Activated CD4-positive, CD25-positive, alpha-beta regulatory T cell (primary cell): ENCODE measurements around the gene LRIF1.
"Not testable (repeated sequence)": the region's sequence is repeated elsewhere in the genome, so short reads cannot be mapped to it uniquely, and the experiment has no call there.

Experiments
- DNase-seq, 4 experiments: peaks; one replicate each; lab custom pipeline; 2025; lab: John Stamatoyannopoulos, UW

LRIF1 gene

DNA sequence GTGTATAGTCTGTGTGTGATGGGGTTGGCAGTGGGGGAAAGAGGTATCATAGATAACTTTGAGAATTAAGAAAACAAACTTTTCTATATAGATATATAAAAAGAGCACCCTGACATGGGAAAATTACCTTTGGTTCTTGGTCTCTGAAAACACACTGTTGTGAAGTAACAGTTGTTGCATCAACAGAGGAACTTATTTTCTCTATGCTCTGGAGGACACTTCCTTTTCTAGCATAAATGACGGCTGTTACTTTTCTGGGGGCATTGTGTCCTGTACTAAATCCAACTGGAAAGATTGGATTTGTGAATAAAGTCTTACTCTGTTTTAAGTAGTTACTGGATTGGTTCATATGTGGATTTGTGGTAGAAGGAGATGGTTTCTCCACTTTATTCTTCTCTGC, 12.6 kb downstream of the LRIF1 start:
- no peak for DNase-seq

DNA sequence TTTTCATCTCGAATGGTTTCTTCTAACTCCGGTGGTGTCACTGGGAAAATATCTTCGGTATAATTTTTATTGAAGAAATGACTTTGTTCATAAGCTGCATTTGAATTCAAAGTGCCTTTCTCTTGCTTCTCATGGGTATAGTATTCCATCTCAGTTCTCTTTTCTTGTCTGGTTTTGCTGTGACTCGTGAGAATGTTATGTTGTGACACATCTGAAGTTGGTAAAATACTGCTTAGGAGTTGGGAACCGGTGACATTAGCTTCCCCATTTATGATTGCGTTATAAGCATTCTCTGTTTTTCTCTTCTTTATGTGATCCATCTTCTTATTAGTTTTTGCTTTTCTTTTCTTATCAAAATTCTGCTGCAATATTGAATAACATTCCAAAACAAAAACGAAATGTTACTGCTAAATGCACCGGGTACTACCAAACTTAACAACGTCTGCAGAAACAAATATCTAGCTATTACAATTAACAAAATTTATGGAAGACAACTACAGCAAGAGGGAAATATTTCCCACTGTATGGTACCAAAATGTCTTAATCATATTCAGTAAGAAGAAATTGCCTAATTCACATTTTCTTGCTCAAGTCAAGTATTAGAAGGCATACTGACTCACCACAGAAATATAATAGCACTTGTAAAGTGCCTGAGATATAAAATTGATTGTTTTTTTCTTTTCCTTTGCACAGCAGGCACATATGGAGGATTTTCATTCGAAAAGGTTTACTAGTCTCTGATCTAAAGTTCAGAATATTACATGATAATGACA, 15.5 kb downstream of the LRIF1 start:
- no peak for DNase-seq

DNA sequence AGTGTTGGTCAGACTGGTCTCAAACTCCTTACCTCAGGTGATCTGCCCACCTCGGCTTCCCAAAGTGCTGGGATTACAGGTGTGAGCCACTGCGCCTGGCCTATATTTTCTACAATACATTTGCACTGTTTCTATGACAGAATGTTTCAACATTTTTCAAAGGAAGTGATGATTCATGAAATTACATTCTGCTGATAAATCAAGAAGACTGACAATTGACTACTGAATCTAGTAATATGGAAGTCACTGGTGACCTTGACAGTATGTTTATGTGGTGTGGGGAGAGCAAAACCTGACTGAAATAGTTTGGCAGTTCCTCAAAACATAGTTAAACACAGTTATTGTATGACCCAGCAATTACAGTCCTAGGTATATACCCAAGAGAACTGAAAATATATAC, 18.1 kb downstream of the LRIF1 start:
- no peak for DNase-seq

DNA sequence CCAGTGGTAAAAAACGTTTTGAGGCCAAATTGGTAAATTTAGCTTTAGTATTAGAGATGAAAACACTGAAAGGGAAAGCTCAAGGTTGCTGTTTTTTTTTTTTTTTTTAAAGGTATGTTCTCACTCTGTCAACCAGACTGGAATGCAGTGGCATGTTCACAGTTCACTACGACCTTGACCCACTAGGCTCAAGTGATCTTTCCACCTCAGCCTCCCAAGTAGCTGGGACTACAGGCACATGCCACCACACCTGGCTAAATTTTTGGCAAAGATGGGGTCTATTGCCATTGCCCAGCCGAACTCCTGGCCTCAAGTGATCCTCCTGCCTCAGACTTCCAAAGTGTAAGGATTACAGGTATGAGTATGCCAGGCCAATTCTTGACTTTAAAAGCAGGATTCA, 18.9 kb downstream of the LRIF1 start:
- no peak for DNase-seq

DNA sequence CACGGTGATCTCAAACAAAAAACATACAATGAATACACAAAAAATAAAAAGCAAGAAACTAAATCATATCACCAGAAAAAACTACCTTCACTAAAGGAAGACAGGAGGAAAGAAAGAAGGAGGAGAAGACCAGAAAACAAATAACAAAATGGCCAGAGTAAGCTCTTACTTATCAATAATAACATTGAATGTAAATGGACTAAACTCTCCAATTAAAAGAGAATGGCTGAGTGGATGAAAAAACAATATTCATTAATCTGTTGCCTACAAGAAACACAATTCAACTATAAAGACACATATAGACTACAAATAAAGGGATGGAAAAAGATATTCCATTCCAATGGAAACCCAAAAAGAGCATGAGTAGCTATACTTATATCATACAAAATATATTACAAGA, 27.2 kb downstream of the LRIF1 start:
- no peak for DNase-seq

DNA sequence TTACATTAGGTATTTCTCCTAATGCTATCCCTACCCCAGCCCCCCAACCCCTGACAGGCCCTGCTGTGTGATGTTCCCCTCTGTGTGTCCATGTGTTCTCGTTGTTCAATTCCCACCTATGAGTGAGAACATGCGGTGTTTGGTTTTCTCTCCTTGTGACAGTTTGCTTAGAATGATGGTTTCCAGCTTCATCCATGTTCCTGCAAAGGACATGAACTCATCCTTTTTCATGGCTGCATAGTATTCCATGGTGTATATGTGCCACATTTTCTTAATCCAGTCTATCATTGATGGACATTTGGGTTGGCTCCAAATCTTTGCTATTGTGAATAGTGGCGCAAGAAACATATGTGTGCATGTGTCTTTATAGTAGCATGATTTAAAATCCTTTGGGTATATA, 32.6 kb downstream of the LRIF1 start:
- DNase-seq, result not testable (repeated sequence)

DNA sequence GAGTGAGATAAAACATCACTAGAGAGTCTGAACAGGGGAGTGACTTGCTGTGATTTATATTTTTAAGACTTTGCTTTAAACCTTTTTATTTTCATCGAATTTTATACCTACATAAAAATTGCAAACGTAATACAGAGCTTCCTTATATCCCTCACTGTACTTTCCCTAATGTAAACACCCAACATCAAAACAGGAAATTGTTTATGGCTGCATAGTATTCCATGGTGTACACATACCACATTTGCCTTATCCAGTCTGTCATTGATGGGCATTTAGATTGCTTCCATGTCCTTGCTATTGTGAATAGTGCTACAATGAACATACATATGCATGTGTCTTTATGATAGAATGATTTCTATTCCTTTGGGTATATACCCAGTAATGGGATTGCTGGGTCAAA, 34.8 kb downstream of the LRIF1 start:
- no peak for DNase-seq

DNA sequence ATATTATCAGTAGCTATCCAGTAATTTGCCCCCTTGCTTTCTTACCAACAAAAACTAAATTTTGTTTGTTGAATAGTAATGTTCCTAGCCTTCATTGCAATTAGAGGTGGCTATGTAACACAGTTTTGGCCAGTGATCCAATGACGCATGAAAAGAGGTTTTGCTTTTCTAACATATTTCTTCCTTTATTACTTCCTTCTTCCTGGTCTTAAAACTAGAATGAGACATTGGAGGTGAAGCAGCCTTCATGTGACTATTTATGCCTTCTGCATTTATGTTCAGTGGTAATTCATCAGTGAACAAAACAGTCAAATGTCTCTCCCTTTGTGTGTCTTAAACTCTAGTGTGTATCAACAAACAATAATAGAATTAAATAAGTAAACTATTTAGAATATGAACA, 35.5 kb downstream of the LRIF1 start:
- no peak for DNase-seq

DNA sequence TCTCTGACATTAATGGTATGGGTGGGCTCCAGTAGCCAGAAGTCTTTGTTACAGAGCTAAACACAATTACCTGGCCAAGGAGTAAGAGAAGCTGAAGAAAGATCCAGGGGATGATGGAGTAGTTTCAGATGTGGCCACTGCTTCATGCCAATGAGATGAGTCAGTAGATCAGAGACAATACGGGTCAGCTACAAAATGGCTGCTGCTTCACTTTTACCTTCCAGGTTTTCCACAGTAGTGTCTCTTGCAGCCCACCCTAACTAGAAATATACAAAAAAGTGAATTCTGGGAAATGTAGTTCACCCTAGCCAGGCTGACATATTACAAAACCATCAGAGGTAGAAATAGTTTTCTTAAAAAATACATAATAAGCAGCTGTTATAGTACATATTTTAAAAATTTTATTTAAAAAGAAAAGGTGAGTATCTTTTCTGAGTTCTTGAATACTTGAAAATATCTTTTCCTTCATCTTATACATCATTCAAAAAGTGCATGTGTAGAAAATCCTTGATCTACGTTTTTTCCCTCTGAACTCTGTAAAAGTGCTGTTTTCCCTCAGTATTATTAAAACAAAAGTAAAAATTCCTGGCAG, 36.1 kb downstream of the LRIF1 start:
- no peak for DNase-seq

DNA sequence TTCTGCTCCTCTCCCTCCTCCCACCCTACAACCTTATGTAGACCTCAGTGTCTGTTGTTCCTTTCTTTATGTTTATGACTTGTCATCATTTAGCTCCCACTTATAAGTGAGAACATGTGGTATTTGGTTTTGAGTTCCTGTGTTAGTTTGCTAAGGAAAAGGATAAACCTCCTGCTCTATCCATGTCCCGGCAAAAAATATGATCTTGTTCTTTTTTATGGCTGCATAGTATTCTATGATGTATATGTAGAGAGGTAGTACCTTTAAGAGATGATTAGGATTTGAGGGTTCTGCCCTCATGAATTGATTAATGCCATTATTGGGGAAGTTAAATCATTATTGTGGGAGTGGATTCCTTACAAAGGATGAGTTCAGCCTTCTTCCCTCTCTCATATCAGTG, 41.8 kb downstream of the LRIF1 start:
- DNase-seq, result no peak

DNA sequence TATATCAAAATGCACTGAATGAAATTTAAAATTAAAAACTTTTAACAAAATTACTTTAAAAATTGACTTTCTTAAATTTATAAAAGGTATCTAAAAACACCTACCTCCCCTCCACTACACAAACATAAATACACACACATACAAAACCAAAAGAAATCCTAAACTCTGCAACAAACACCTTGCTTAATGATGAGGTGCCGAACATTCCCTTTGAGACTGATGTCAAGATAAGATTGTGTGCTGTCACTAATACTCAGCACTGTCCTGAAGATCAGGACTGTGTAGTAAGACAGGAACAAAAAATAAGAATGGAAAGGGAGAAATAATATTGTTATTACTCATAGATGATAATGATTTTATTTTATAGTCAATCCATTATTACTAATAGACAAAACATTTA, 45.7 kb downstream of the LRIF1 start:
- no peak for DNase-seq

DNA sequence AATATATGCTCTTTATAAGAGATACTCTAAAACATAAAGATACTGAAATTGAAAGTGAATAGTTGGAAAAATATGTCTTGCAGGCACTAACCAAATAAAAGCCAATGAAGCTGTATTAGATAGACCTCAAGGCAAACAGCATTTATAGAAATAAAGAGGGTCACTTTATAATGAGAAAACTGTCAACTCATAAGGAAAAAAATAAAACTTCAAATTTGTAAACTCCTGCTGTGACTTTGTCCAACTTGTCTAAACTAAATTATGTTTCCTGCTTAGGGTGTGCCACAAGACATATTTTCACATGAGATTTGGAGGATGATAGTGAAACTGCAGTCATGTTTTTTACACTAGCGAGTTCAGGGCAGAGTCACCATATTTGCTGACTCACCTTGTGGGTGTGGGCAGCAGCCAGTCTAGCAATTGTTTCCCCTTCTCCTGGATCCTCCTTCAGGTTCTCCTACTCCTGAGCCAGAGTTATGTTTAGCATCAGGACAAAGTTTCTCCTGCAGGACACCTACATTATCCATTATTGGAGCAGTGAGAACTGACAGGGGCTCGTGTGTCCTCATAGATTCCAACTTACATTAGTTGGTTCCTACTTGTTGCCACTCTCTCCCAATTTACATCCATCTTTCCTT, 46.9 kb downstream of the LRIF1 start:
- DNase-seq, result no peak

DNA sequence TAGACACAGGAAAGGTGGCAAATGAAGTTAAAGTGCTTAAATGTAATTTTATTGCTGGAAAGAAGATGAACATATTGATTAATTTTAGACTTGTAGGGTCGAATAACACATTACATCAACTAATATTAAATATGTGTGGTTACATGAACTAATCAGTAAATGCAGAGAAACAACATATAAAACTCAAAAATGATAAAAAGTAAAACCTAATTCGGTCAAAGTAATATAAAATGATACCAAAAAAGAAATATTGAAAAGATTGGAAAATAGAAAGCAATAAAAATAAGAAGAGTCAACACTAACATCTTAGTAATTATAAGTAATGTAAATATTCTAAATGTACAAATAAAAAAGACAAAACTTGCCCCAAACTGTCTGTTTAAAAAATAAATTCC, 47.5 kb downstream of the LRIF1 start:
- DNase-seq, result no peak

DNA sequence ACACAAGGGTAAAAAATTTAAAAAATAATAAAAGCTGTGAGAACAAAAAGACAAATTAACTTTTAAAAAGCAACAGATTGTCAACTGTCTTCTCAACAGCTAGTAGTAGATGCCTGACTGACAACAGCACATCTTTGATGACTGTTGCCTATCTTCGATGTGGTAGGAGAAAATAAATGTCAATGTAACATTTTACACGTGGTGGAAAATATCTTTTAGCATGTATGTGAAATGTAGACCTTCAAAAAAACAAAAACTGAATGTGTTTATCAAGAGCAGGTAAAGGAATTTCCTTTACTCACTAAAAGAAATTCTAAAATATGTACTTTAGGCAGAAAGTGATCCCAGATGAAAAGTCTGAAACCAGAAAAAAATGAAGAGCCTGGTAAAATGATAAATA, 47.9 kb downstream of the LRIF1 start:
- no peak for DNase-seq

DNA sequence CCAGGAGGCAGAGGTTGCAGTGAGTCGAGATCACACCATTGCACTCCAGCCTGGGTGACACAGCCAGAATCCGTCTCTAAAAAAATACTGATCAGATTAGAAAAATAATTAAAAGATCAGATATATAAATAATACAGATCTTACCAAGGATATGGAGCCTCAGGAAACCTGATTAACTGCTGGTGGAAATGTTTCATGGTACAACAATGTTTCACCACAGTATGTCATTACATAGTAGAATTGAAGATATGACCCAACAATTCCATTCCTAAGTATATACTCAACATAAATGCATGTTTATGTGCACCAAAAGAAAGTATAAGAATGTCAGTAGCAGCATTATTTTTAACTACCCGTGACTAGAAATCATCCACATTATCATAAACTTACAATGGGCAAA, 49.0 kb downstream of the LRIF1 start:
- DNase-seq, result no peak

DNA sequence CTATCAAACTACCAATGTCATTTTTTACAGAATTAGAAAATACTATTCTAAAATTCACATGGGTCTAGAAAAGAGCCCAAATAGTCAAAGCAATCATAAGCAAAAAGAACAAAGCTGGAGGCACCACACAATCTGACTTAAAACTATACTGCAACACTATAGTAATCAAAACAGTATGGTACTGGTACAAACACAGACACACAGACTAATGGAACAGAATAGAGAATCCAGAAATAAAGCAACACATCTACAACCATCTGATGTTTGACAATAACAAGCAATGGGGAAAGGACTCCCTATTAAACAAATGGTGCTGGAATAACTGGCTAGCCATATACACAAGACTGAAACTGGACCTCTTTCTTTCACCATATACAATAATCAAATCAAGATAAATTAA, 50.9 kb downstream of the LRIF1 start:
- DNase-seq, result no peak

DNA sequence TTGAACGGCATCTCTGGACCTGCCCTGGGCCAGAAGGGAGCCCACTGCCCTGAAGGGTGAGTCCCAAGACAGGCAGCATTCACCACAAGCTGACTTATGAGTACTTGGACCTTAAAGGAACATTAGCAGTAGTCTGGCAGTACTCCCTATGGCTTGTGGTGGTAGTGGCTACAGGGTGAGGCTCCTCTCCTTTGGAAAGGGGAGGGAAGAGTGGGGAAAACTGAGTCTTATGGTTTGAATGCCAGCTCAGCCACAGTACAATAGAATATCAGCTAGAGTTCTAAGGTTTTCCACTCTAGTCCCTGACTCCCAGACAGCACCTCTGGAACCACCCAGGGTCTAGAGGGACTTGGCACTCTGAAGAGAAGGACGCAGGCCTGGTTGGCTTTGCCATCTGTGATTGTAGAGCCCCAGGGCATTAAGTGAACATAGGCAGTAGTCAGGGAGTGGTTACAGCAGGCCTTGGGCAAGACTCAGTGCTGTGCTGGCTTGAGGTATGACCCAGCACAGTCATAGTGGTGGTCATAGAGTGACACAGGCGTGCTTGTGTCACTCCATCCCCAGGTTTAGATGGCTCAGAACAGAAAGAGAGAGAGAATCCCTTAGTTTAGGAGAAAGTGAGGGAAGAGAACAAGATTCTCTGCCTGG, 59.7 kb downstream of the LRIF1 start:
- DNase-seq, result no peak

DNA sequence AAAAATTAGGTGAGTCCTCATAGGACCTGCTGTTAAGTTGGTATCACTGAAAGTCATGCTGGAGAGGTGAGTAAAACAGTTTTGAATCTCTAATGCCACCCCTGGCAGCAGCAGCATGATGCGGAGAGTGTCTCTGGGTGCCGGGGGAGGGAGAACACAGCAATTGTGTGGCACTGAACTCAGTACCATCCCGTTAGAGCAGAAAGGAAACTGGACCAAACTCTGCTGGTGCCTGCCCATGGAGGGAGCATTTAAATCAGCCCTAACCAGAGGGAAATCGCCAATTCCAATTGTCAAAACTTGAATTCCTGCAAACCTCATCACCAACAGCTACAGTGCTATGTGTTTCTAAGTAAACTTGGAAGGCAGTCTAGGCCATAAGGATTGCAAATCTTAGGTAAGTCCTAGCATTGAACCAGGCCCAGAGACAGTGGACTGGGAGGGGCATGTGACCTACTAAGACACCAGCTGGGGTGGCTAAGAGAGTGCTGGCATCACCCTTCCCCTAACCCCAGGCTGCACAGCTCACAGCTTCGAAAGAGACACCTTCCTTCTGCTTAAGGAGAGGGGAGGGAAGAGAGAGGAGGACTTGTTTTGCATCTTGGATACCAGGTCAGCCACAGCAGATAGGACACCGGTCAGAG, 60.8 kb downstream of the LRIF1 start:
- DNase-seq, result no peak

DNA sequence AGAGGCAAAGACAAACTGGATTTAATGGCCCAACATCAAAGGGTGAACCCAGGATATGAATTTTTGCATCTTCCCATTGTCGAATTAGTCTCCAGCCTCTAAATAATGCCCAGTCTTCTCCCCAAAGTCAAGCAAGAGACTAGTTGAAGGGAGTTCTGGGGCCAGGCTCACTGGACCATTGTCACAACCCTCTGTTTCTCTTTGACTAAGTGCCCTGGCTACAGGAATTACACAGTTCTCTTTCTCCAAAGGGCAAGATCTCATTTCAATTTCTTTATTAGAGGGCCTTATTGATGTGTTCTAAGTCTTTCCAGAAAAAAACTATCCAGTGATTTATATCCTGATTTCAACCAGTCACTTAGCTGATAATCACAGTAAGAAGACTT, 64.3 kb downstream of the LRIF1 start:
- DNase-seq, result no peak

DNA sequence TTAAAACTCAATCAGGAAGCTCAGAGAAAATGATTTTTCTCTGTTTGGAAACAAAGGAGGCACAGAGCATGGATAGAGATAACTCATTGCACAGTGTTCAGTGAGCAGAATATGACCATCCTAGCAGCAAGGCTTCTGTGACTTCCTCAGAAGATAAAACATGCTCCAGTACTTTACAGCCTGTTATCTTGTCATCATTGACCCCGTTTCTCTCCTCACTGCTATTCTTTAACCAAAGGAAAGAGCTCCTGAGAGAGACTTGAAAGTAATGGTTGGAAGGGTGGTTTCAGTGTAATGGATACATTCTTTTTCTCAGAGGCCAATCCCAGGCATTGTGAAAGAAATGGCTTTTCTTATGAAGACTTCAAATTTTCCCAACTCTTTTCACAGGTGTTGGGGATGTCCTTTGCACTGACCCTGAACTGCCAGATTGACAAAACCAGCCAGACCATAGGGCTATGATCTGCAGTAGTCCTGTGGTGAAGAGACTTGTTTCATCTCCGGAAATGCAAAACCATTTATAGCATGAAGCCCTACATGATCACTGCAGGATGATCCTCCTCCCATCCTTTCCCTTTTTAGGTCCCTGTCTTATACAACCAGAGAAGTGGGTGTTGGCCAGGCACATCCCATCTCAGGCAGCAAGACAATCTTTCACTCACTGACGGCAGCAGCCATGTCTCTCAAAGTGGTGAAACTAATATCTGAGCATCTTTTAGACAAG, 64.8 kb downstream of the LRIF1 start:
- DNase-seq, result no peak

DNA sequence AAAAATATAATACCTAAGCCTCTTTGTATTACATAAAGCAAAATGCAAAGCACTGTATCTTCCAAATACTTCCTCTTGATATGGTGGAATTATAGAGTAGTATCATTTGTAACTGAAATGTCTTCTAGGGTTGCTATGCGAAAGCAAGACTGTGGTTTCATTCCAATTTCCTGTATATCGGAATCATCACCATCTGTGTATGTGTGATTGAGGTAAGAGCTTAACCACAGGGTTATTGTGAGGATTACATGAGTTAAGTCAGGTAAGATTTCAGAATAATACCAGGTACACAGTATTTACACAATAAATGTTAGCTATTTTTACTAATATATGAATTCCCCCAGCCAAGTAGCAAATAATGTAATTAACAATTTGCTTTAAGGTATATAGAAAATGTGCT, 66.0 kb downstream of the LRIF1 start:
- no peak for DNase-seq
